DMS 273 treated with DMSO at 0.1 percent for 48 hours (cell line): Measurements from ENCODE around the gene KCNQ1OT1.

ENCODE experiments used
- DNase-seq: peaks from one replicate; lab custom pipeline; 2025; lab: John Stamatoyannopoulos, UW

Gene KCNQ1OT1

DNA sequence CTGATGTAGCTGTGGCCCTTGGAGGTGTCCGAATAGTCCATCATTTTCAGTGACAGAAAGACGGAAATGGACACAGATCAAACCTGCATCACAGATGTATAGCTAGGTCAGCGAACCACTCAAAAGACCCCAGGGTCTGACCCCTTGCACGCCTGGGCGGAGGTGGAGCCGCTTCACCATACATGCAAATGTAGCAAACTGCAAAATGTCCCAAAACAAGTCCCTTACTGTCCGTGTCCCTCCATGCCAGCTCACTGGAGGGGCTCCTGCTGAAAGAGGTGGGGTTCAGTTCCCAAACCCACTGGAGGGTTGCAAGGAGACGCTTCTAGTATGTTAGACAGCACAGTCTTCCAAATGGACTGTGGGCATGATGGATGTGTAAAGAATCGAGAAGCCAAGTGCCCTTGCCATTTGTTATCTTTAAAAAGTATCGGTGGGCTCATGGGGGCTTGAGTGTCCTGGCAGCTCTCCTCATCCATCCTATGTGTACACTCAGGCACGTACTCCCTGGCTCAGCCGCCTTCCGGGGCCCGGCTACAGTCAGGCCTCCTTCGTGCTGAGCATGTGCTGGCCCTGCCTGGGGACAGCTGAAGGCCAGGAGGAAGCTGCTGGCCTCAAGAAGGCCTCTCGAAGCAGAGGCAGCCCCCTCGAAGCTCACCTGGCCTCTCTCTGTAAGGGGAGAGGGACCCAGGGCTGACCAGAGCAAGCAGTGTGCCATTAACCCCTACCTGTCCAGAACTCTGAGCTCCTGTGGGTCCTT, 20.2 kb upstream of the KCNQ1OT1 start:
- no peak for DNase-seq

DNA sequence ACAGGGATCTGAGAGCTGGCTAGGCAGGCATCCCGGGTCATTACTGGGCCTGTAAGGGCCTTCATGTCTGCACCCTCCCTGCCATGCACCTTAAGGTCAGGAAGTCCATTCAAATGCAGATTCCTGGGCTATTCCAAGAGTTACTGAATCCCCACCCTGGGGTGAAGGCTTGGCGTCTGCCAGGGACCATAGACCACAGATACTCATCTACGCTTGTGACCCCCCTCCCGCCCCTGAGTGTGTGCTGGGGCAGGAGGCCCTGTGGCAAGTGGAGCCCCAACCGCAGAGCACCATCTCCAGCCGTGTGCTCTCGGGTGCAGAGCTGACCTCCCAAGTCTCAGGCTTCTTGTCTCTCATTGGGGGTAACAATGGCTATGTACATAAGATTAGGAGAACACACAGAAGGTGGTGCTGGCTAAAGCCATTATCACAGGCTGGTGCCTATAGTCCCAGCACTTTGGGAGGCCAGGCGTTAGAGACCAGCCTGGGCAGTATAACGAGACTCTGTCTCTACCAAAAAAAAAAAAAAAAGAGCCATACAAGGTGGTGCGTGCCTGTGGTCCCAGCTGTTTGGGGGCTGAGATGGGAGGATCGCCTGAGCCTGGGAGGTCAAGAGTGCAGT, 19.1 kb upstream of the KCNQ1OT1 start:
- DNase-seq = no peak

DNA sequence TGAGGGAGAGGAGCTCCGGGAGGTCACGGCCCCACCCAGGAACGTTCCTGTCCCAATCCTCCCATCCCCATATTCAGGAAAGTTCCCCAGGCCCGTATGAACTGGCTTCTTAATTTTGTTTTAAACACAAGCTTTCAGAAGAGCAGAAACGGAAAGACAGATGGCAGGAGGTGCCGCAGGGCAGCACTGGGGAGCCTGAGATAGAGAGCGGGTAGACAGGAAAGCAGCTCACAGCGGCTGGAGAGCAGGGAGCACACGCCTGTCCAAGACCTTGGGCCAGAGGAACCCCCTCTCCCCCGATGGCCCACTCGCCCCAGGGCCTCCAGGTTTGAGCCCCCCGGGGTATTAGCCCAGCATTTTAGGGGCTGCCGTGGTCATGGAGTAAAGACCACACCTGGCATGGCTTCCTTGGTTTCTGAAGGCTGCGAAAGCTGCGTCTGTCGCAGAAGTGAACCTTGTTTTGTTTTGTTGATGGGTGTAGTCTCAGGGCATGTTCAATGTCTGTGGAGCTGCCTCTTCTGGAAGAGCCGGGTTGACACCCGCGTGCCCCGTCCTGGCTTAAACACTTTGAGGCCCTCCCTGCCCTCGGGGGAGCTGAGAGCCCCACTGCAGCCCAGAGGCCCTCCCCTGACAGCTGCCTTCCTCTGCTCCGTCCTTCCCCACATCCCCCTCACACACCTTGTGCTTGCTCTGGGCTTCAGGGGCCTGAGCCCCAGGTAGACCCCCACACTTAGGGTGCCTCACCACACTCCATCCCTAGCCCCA, 17.9 kb upstream of the KCNQ1OT1 start:
- DNase-seq = no peak

DNA sequence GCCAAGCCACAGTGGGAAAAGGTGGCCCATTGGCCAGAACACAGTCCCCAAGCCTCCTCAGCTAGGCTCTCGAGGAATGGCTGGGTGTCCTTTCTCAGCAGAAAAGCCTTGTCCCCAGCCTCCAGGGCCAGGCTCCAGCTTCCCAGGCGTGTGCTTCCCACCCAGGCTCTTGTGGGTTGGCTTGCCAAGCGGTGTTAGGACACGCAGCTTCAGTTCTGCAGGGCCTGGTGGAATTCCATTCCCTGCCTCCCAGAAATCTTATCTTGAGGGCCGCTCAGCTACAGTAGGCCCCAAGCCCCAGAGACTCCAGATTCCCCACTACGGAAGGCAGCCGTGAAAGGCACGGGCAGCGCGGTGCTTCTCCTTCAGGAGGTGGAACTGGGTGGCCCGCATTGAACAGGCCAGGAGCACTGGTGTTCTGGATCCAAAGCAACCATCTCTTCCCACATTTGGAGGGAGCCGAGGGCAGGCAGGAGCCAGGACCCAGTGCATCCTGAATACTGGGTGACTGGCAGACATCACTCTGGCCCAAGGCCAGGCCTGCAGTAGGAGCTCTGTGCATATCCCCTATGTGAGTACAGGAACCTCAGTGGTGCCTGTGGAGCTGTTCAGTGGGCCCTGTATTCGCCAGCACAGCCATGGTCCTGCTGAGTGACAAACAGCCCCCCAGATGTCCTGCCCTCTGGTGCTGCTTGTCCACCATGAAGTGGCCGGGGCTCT, 16.7 kb upstream of the KCNQ1OT1 start:
- DNase-seq = no peak

DNA sequence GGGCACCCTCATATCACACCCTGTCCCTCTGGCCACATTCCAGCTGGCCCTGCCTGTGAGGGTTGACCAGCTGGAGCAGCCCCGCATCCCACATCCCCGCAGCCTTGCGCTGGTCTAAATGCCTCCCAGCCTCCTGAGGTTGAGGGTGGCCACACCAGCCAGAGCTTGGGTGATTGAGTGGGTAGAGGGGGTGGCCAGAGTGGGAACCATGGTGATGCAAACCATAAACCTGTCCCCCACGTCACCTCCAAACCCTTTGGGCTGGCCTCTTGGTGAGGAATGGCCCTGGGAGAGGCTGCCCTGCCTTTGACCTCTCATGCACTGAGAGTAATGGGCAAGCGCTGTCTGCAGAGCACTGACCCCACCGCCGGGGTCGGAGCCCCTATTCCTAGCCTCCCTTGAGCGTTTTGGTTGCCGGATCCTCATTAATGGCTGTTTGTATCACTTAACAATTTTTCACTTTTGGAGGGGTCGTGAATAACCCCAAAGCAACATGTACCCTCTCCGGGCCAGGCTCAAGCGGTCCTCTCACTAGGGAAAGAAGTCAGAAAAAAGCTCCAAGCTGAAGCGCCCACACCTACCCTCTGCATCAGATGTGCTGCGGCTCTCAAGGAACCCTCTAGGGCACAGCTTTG, 16.0 kb upstream of the KCNQ1OT1 start:
- DNase-seq = no peak

DNA sequence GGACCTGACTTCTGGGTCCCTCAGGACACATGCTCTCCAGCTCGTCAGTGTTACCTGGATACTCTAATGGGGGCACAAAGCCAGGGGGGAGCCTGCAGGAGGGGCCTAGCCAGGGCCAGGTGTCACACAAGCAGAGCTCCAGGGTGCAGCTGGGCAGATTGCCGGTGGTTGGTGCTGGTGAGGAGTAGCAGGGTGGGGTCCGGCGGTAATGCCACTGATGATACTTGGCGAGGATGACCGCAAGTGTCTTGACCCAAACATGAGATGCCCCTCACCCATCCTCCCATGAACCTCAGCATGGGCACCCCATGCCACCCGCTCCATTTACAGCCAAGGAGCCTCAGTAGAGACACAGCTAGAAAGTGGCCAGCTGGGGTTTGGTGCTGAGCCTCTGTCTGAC, 15.1 kb upstream of the KCNQ1OT1 start:
- DNase-seq = no peak

DNA sequence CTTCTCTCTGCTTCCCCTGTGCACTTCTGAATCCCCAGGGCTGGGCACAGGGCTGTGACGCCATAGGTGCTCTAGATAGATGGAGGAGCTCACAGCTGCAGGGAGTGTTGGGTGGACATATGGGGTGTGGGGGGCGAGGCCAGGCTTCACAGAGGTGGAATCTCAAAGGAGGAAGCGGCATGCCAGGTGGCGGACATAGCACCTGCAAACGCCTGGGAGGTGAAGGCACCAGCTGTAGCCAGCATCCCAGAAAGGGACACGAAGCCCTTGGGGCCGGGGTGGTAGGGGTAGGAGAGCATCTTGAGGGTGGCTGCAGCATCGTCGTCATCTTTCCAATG, 14.6 kb upstream of the KCNQ1OT1 start:
- no peak for DNase-seq

DNA sequence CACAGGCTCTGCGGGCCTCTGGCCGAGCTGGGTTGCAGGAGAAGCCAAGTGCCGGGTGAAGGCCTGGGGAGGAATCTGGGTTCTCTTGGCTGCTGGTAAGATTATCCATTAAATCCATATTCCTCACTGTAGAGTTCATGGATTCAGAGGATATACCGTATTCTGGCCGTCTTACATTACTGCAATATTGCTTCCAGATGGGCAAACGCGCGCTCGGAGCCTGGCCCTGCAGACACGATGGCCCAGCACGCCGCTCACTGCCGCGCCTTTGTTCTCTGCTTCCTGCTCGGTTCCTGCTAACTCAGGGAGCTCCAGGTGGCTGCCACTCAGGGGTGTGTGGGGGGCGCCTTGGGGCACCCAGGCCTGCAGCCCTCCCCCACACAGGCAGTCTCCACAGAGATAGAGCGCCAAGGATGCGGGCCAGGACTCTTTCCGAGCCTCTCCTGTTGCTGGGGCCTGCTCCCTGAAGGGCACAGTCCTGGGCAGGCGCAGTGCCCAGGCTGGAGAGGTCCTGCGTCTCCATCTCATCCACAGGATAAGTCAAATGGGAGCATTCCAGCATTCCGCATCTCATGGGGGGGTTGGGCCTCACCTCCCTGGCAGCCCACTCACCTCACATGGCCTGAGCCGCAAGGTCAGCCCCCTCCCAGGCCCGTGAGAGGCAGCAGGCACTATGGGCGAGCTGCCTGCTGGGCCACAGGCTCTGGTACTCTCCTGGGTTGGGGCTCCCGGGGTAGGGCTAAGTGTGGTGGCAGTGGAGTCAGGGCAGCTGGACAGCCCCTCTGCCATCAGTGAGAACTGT, 14.1 kb upstream of the KCNQ1OT1 start:
- DNase-seq = no peak

DNA sequence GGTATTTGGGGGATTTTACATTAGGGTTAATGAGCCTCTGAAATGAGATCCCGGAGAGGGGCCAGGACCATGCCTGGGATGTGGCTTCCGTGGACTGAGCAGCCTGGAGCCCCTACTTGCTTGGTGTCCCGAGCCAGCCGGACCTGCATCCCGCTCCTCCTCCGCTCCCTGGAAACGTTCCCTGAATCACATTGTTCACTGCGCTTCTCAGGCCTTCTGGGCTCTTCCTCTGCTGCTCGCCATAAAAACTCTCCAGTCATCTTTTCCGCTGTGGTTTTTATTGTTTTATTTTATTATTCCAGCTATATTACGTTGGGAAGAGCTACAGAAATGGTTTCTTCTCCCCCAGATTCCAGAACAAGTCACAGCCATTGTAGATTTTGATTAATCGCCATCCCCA, 13.3 kb upstream of the KCNQ1OT1 start:
- no peak for DNase-seq

DNA sequence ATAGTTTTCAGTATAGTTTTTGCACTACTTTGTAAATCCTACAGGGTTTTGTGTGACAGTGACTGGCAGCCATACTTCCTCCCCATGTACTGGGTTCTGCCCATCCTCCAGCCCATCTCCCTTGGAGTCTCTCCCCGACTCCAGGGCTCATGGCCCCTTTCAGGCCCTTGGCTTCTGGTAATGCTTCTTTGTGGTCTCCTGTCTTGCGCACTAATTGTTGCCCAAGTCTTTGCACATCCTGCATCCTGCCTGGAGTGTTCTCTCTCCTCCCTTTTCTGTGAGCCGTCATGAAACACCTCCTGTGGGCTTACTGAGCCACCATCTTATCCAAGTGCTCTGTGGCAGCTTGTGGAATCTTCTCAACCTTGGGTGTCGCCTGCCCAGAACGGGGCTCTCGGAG, 11.4 kb upstream of the KCNQ1OT1 start:
- no peak for DNase-seq

DNA sequence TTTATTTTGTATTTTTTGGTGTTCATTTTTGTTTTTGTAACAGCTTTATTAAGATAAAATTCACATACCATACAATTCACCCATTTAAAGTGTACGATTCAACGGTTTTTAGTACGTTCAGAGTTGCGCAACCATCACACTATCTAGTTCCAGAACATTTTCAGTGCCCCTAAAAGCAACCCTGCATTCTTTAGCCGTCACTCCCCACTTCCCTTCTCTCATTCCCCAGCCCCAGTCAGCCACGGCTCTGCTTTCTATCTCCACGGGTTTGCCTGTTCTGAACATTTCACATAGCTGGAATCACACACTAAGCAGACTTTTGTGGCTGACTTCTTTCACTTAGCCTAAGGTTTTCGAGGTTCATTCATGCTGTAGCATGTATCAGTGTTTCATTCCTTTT, 9.6 kb upstream of the KCNQ1OT1 start:
- DNase-seq = no peak

DNA sequence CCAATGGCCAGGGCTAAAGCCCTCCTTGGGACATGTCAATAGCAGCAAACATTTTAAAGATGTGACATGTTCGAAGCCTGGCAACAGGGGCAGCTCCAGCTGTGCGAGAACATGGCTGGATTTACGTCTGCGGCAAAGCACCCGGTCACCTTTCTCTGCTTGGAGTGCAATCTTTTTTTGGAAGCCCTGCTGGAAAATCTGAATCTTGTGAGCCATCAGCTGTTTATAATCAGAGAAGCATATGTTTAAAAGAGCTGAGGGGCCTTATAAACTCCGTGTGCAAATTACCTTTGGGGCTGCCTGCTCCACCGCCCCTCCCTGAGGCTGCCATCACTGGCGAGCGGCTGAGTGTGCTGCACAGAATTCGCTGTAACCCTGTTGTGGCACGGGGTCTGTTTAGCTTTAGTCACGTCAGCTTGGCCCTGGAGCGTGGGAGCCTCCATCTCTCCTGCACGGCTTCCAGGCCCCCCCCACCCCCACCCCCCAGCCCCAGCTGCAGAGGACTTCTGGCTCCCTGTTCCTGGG, 9.0 kb upstream of the KCNQ1OT1 start:
- DNase-seq = no peak

DNA sequence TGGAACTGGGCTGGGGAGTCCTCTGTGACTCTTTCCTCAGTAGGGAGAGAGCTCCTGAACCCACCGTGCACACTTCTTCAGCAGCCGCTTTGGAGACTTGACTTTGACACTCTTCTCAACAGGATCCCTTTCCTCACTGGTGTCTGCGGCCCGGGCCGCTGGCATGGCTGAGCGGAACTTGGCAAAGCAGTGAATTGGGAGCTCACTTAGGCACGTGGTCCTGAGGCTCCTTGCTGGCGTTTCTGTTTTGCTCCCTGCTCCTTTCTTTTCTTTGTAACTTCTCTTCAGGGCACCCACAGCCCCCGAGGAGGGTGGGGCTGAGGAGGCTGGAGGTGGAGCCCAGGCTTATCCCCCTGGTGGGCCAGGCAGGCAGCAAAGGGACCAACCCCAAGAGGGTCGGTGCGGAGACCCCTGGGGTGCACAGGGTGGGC, 8.4 kb upstream of the KCNQ1OT1 start:
- no peak for DNase-seq

DNA sequence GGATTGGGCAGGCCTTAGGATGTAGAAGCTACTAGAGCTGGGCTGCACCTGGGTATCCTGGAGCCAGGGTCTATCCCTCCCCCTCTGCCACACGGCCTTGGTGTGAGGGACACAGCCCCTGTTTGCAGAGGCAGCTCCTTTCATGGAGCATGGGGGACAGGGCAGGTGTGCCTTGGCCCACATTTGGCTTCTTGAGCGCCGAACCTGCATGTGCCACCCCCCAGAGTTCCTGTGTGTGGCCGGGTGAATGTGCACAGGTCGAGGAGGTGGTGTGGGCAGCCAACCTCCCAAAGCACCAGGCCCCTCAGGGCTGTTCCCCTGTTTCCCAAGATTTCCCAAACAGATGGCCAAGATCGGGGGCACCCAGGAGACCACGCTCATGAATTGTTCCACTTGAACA, 7.9 kb upstream of the KCNQ1OT1 start:
- no peak for DNase-seq

DNA sequence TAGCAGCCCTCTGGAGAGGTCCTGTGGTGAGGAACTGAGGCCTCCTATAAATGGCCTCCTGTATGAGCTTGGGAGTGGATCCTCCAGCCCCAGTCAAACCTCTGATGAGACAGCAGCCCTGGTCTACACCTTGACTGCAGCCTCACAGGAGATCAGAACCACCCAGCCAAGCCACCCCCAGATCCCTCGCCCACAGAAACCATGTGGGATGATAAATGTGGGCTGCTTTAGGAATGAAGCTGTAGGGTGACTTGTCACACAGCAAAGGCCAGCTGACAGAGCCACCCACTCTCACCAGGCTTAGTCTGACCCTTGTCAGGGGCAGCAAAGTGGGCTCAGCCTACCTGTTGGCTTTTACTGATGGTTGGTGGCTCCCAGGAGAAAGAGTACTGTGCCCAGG, 6.5 kb upstream of the KCNQ1OT1 start:
- no peak for DNase-seq

DNA sequence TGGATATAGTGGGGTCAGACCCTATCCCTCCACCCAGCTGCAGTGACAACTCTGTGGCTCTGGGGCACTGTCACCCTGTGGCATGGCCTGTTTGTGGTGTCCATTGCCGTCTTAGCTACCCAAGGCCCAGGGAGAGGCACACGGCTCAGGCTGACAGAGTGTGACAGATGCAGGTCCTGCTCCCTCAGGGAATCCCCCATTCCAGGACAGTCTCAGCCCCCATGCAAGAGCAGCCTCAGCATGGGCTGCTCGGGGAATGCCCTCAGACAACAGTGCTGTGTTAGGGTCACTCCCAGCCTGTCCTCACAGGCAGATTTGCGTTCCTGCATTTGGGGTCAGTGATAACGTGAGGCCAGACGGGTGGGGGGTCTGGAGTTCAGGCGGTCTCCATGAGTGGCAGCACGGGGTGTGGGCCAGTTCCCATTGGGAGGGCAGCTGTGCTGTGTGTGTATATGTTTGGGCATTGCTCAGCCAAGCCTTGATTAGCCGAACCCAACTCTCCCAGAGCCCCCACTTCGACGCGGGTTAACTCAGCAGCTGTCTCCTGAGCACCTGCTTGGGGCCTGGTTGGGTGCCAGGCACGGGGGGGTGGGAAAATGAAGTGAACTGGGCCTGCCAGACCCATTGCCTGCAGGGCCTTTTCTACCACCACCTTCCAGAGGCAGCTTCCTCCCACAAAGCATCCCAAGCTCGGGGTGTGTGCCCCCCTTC, 5.3 kb upstream of the KCNQ1OT1 start:
- DNase-seq = no peak

DNA sequence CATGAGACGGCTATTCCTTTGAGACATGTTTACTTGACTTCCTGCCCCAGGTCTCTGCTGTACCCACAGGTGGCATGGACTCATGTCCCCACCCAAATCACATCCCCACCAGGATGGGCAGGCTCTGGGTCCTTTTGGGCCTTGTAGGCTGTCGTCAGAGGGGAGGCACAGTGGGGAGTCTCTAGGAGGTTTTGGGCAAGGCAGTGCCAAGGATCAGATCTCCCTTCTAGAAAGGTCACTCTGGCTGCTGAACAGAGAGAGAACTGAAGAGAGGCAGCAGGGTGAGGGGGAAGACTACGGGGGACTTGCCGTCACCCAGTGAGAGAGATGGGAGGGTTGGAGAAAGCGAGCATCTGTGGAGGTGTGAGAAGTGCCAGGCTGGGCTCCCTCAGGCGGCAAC, 4.6 kb upstream of the KCNQ1OT1 start:
- no peak for DNase-seq

DNA sequence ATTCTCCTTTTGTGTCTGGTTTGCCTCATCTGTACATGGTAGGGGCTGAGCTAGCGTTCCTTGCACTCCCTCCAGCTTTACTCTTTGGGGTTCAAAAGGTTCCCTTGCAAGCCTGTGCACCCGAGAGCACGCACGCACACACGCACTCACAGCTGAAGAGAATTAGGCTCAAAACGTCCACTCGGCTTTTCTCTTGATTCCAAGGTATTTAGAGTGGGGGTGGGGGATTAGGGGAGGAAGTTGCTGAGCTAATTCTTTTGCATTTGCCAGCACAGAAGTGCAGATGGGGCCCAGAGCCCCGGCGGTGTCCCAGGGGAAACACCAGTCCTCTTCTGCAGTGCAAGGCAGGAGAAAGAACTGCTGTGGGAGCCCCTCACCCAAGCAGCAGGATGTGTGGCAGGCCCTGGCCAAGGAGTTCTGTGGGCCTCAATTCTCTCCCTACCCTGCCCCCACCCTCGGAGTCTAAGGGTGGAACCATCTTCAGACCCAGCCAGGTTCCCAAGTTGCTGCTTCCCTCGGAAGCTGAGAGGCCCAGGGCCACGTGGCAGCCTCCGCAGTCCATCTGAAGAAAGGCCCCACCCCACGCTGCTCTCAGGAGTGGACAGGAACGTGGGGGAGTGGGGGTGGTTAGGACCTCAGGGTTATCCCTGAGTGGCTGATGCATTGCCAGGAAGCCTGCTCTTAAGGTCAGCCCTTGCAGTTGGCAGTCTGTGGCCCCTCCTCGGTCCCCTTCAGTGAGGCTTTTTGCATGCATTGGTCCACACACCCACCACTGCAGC, 3.8 kb upstream of the KCNQ1OT1 start:
- no peak for DNase-seq

DNA sequence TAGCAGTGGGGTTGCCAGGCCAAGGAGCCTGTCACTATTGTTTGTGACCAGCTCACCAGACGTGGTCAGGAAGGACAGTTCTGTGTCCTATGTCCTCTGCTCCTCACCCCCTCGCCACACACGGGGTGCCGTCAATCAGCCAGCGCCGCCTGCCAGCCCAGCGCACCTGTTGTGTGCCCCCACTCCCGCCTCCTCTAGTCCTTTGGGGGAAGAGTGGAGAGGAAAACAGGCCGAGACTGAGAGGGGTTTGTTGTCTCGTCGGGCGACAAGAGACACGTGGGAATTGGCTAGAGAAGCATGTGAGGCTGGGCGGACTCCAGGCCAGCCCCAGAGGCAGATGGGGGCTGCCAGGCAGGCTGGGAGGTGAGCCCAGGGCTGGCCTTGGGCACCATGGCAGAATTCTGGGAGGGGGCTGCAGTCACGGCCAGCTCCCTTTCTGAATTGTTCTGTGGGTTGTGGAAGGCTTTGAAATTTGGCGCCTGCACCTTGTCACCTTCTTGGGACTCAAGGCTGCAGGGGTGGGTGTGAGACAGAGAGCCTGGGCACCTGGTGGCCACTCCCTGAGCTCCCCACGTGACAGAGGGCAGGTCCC, 3.1 kb upstream of the KCNQ1OT1 start:
- DNase-seq = no peak
